RPMI7951 (cell line): ENCODE results near the gene IQCM. TPM values are rescaled to one million over a fixed set of nuclear protein-coding genes. Genes with fewer than 3 reads are reported as not detected.
"Not testable (repeated sequence)": the region's sequence is repeated elsewhere in the genome, so short reads cannot be mapped to it uniquely, and the experiment has no call there.

ENCODE experiments used
- DNase-seq: peaks from one replicate; pipeline ENCODE4 v3.0.0-alpha.2; 2012; ENCODE audit warnings: low read depth
- total RNA-seq: library from RNA; depleted of rRNA; stranded (reverse); fragments of >200 nt; shearing (Covaris generic); gene quantifications from 2 replicates; pipeline ENCODE4 v1.2.3, GENCODE V29; 2014

The IQCM gene
- total RNA-seq, 1 experiment from 2014 or later = not detected

DNA sequence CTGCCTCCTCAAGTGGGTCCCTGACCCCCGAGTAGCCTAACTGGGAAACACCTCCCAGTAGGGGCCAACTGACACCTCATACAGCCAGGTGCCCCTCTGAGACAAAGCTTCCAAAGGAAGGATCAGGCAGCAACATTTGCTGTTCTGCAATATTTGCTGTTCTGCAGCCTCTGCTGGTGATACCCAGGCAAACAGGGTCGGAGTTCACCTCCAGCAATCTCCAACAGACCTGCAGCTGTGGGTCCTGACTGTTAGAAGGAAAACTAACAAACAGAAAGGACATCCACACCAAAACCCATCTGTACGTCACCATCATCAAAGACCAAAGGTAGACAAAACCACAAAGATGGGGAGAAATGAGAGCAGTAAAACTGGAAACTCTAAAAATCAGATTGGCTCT, 347.0 kb downstream of the IQCM start:
- not testable (repeated sequence) for DNase-seq

DNA sequence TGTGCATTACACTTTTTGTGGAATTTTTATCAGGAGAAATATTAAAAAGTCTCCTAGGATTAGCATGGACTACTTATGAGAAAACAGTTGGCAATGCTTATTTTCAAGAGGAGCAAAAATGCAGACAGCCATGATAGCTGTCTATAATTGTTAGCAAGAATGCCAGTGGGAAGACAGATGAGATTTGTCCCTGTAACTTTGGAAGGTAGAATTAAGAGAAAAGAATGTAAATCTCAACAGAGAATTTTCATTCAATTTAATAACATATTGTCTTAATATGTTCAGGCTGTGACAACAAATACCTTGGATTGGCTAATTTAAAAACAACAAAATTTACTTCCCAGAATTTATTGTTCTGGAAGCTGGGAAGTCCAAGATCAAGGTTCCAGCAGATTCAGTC, 349.2 kb downstream of the IQCM start:
- no peak for DNase-seq

GRCh38 chr4:149465955-149466354, 349.7 kb downstream of the IQCM start:
- no peak for DNase-seq

DNA sequence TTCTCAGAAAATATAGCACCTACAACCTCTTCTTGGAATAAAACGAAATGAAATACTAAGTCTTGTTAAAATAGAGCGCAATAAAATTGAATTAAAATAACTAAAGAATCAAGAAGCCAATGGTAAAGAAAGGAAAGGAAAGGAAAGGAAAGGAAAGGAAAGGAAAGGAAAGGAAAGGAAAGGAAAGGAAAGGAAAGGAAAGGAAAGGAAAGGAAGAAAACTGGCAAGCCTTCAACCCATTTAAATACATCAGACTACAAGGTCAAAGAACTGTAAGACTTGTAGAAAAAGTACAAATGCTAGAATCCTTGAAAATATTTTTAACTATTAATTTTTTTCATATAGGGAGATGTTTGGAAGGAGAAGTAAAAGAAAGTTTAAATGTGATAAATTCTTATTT, 372.1 kb downstream of the IQCM start:
- no peak for DNase-seq

GRCh38 chr4:149441338-149441737, 374.3 kb downstream of the IQCM start:
- DNase-seq = peak; percentile 56

DNA sequence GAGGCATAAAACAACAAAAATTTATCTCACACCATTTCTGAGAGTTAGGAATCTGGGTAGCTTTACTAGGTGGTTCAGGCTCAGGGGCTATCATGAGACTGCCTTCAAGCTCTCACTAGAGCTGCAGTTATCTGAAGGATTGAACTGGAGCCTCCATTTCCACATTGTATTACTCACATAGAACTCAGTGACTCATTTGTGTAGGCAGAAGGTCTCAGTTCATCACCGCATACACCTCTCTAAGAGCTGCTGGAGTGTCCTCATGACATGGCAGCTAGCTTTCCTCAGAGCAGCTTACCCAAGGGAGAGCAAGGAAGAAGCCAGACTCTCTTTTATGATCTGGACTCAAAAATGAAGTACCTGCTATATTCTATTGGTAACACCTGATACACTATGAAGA, 389.2 kb downstream of the IQCM start:
- DNase-seq = peak; percentile 3

GRCh38 chr4:149409555-149409962, 406.1 kb downstream of the IQCM start:
- DNase-seq = peak; percentile 30

DNA sequence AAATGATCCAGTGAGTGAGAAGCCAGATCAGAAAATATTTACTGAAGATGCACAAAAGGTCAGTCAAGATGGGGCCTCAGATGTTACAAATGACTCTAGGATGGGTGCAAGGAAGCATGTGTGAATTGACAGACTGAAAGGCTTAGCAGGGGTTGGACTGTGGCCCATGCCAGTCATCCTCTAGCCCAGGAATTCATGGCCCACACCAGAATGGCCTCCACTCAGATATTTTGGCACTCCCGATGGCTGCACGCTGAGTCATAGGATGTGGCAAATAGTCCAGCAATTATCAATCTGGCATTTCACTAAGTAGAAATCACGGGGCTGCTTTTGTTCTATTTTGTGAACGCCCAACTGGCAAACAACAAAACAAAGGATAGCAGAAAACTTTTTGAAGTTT, 406.5 kb downstream of the IQCM start:
- DNase-seq = peak; percentile 94

- no peak for DNase-seq
These were observed 411.5 kb downstream of the IQCM start for GRCh38 chr4:149404143-149404542.

- DNase-seq = no peak
These were observed 412.6 kb downstream of the IQCM start for GRCh38 chr4:149403081-149403480.

- DNase-seq = no peak
These were observed 416.6 kb downstream of the IQCM start for GRCh38 chr4:149398993-149399392.

DNA sequence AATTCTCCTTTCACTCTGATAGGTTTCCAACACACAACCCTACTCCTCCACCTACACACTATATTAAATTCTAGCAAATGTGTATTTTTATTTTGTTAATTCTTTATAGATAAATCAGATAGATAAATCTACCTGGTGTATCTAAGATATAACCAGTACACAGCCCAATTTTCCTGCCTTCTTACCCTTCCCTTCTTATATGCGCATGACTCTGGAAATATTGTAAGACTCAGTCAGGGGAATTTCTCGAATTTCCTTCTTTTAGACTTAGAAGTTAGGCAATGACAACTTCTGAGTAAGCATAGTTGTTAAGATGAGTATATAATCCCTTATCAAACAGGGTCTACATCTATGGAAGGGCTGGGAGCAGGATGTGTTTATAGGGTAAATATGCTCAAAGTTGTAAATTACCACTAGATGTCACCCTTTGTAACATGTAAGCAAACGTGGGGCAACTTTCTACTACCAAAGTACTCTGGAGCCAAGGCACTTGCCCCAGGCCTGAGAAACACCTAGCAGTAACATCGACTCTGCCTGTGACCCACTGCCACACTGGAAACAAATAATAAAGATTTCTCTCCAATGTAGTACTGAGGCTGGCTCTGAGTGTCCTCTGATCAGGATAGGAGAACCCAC, 444.7 kb downstream of the IQCM start:
- peak; percentile 47 for DNase-seq

DNA sequence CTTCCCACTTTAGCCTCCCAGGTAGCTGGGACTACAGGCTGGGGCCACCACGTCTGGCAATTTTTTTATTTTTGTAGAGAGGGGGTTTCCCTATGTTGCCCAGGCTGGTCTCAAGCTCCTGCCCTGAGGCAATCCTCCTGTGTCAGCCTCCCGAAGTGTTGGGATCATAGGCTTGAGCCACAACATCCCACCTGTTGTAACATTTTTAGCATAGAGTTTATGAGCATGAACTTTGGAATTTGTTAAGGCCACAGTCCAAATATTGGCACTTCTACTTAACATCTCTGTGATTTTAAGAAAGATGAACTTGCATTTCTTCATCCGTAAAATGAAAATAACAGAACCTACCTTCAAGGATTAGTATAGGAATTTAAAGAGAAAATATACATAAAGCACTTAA, 445.6 kb downstream of the IQCM start:
- DNase-seq = no peak

DNA sequence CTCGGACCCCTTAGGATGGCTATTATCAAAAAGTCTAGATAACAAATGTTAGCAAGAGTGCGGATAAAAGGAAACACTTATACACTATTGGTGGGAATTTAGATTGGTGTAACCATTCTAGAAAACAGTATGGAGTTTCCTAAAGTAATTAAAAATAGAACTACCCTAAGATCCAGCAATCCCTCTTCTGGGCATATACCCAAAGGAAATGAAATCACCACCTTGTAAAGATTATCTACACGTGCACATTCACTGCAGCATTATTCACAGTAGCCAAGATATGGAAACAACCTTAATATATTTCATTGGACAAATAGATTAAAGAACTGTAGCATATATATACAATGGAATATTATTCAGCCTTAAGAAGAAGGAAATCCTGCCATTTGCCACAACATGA, 462.4 kb downstream of the IQCM start:
- no peak for DNase-seq

GRCh38 chr4:149349541-149349940, 466.1 kb downstream of the IQCM start:
- DNase-seq = no peak

DNA sequence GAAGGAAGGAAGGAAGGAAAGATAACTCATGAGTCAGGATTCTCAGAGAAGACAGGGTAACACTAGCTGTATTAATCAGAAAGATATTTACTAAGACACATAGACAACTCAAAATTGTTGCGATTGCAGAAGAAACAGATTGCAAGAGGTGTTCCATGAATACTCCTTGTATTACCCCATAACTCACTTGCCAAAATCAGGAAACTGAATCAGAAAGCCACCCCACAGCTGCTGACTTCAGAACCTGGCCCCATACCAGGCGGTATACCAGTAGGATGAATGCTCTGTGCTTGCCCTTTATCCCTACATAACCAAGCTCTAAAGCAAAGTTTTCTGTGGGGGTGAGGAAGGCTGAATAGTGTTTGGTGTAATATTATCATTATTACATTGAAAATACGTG, 468.5 kb downstream of the IQCM start:
- no peak for DNase-seq

GRCh38 chr4:149345424-149345823, 470.2 kb downstream of the IQCM start:
- no peak for DNase-seq

DNA sequence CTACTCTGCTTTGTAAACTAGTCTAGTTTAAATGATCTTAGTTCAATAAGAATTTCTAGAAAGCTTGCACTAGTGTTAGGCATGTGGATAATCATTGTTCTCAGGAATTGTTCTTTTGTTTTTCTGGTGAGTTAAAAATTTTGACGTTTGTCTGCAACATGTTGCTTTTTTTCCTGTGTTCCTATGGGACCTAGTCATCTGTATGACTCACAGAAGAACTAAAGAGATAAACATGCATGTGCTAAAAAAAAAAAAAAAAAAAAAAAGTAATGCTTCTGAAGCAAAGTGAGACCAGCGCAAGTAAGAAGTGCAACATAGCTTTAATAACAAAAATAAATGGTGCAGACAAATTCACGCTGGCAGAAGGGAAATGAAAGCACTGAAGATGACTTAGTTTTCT, 471.2 kb downstream of the IQCM start:
- peak; percentile 5 for DNase-seq

DNA sequence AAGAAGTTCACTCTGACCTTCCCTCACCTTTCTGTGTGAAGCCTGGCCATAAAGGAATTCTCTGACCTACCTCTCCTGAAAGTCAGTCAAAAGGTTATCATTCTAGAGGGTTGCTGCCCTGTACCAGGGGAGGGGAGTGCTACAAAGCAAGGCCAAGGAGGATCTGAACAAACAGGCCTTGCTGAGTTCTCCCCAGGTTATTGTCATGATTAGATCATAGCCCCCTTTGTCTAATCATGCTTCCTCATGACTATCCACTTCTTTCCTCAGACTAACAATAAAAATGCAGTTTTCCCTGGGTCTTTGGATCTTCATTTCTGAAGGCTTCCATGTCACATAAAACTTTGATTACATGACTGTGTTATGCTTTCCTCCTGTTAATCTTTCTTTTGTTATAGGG, 472.0 kb downstream of the IQCM start:
- no peak for DNase-seq

DNA sequence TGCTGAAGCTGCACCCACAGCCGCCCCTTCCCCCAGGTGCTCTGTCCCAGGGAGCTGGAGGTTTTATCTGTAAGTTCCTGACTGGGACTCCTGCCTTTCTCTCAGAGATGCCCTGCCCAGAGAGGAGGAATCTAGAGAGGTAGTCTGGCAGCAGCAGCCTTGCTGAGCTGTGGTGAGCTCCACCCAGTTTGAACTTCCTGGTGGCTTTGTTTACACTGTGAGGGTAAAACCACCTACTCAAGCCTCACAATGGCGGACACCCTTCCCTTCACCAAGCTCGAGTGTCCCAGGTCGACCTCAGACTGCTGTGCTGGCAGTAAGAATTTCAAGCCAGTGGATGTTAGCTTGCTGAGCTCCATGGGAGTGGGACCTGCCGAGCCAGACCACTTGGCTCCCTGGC, 474.5 kb downstream of the IQCM start:
- DNase-seq = not testable (repeated sequence)

DNA sequence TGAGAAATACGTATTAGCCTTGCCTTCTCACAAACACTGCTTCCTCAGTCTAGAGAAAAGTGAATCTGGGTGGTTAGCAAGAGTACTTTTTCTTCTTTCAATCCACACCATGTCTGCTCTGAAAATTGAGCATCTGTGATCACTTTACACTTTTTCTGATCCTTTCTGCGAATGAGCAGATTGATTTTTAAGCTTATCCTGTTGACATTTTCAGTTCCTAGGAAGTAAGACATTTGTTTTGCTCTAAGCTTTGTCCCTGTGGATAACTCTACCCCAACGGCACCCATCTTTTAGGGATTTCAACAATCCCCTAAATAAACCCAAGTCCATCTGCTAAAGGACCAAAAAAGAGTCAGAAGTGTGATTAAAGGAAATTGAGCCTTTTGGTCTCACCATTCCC, 487.5 kb downstream of the IQCM start:
- DNase-seq = no peak

- no peak for DNase-seq
These were observed 493.4 kb downstream of the IQCM start for GRCh38 chr4:149322203-149322602.

DNA sequence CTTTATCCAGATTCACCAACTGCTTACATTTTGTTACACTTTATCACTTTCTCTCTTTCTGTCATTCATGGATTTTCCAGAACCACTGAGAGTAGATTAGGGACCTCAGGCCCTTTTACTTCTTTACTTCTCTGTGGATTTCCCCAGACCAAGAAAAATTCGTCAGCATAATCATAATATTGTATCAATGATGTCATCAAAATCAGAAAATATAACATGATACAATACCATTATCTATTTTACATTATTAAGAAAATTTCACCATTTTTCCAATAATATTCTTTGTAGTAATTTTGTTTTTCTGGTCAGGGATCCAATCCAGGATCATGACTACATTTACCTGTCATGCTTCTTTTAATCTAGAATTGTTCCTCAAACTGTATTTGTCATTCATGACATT, 494.2 kb downstream of the IQCM start:
- DNase-seq = no peak

- DNase-seq = peak; percentile 6
These were observed 504.6 kb downstream of the IQCM start for GRCh38 chr4:149311076-149311475.
